Ishikawa (cell line): ENCODE measurements around the gene CROCC2.

Experiments
- CEBPB ChIP-seq: IDR thresholded peaks from 2 replicates; pipeline ENCODE4 v1.6.1; 2012
- CREB1 ChIP-seq: IDR thresholded peaks from 2 replicates; pipeline ENCODE4 v1.6.1; 2012; ENCODE audit warnings: low read depth
- EGR1 ChIP-seq: IDR thresholded peaks from 2 replicates; pipeline ENCODE4 v1.6.1; 2012
- EP300 ChIP-seq: IDR thresholded peaks from 2 replicates; pipeline ENCODE4 v1.6.1; 2012; ENCODE audit warnings: borderline replicate concordance
- FOXM1 ChIP-seq: IDR thresholded peaks from 2 replicates; pipeline ENCODE4 v1.6.1; 2012; ENCODE audit warnings: low read depth, borderline replicate concordance
- NFIC ChIP-seq: IDR thresholded peaks from 2 replicates; pipeline ENCODE4 v1.6.1; 2012
- RAD21 ChIP-seq: IDR thresholded peaks from 2 replicates; pipeline ENCODE4 v1.6.1; 2012; ENCODE audit warnings: low read depth
- TAF1 ChIP-seq: IDR thresholded peaks from 2 replicates; pipeline ENCODE4 v1.6.1; 2012; ENCODE audit warnings: low read depth, mild to moderate bottlenecking
- TCF12 ChIP-seq: IDR thresholded peaks from 2 replicates; pipeline ENCODE4 v1.6.1; 2012; ENCODE audit warnings: low read depth
- TEAD4 ChIP-seq: IDR thresholded peaks from 2 replicates; pipeline ENCODE4 v1.6.1; 2012
- YY1 ChIP-seq: IDR thresholded peaks from 2 replicates; pipeline ENCODE4 v1.6.1; 2012; ENCODE audit warnings: low read depth
- ZBTB7A ChIP-seq: IDR thresholded peaks from 2 replicates; pipeline ENCODE4 v1.6.1; 2012; ENCODE audit warnings: low read depth
- TF ChIP-seq, protein P1 (sequence below): IDR thresholded peaks from 2 replicates; pipeline ENCODE4 v1.6.1; 2012; ENCODE audit warnings: low read depth, mild to moderate bottlenecking
- TF ChIP-seq, protein P2 (sequence below): IDR thresholded peaks from 2 replicates; pipeline ENCODE4 v1.6.1; 2012
- TF ChIP-seq, protein P3 (sequence below): IDR thresholded peaks from 2 replicates; pipeline ENCODE4 v1.6.1; 2012

Gene CROCC2

DNA sequence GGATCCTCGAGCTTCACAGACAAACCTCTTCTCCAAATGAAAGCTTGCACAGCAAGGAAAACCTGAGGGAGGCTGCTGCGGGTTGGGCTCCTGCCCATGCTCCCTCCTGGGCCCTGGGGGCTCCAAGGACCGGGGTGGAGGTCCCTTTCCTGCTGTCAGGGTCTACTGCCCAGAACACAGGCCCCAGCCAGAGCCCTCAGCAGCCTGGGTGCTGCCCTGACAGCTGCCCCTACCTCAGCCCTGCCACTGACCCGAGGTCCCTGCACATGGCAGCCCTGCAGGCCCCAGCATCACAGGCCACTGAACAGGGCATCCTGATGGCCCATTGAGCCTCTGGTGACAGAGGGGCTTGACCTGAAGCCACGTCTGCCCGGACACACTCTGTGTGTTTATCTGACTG lies 41.0 kb downstream of the CROCC2 start:
- no peak for TF ChIP-seq TEAD4
- TF ChIP-seq ZBTB7A = no peak
- no peak for TF ChIP-seq CEBPB

DNA sequence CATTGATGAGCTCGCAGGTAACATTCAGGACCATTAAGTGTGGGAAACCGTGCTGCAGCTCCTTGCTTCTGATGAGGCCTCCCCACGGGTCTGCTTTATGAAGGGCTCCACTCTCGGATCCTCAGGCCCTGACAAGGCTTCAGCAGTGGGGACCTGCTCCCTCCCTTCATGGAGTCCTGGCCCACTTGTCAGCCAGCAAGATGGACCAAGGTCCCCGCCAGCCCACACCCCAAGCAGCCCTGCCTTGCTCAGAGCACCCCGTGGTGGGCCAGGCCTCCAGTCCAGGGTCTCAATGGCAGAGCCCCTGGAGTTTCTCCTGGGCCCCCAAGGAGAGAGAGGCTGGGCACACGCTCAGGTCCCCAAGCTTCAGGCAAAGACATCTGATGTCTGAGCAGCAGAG lies 41.5 kb downstream of the CROCC2 start:
- TF ChIP-seq, protein P1, sequence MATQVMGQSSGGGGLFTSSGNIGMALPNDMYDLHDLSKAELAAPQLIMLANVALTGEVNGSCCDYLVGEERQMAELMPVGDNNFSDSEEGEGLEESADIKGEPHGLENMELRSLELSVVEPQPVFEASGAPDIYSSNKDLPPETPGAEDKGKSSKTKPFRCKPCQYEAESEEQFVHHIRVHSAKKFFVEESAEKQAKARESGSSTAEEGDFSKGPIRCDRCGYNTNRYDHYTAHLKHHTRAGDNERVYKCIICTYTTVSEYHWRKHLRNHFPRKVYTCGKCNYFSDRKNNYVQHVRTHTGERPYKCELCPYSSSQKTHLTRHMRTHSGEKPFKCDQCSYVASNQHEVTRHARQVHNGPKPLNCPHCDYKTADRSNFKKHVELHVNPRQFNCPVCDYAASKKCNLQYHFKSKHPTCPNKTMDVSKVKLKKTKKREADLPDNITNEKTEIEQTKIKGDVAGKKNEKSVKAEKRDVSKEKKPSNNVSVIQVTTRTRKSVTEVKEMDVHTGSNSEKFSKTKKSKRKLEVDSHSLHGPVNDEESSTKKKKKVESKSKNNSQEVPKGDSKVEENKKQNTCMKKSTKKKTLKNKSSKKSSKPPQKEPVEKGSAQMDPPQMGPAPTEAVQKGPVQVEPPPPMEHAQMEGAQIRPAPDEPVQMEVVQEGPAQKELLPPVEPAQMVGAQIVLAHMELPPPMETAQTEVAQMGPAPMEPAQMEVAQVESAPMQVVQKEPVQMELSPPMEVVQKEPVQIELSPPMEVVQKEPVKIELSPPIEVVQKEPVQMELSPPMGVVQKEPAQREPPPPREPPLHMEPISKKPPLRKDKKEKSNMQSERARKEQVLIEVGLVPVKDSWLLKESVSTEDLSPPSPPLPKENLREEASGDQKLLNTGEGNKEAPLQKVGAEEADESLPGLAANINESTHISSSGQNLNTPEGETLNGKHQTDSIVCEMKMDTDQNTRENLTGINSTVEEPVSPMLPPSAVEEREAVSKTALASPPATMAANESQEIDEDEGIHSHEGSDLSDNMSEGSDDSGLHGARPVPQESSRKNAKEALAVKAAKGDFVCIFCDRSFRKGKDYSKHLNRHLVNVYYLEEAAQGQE = no peak
- TF ChIP-seq FOXM1 (no peak), CEBPB (no peak), EGR1 (no peak), ZBTB7A (no peak), CREB1 (no peak), TCF12 (no peak), TEAD4 (no peak)

DNA sequence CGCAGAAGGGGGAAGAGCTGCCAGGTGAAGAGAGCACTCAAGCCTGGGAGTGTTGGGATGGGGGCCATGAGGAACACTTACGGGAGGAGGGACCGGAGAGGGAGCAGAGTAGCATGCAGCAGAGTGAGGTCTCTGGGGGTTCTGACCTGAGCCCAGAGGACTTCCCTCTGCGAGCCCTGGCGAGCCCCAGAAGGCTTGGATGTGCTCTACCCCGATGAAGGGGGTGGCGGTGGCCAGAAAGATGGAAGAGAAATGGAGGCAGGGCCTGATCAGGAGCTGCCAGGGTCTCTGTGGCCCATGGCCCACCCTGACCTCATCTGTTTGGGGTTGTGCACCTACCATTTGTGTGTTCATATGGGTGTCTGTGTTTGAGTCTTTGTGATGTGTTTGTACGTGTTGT lies 42.0 kb downstream of the CROCC2 start:
- TF ChIP-seq TAF1 (no peak), EP300 (no peak)

DNA sequence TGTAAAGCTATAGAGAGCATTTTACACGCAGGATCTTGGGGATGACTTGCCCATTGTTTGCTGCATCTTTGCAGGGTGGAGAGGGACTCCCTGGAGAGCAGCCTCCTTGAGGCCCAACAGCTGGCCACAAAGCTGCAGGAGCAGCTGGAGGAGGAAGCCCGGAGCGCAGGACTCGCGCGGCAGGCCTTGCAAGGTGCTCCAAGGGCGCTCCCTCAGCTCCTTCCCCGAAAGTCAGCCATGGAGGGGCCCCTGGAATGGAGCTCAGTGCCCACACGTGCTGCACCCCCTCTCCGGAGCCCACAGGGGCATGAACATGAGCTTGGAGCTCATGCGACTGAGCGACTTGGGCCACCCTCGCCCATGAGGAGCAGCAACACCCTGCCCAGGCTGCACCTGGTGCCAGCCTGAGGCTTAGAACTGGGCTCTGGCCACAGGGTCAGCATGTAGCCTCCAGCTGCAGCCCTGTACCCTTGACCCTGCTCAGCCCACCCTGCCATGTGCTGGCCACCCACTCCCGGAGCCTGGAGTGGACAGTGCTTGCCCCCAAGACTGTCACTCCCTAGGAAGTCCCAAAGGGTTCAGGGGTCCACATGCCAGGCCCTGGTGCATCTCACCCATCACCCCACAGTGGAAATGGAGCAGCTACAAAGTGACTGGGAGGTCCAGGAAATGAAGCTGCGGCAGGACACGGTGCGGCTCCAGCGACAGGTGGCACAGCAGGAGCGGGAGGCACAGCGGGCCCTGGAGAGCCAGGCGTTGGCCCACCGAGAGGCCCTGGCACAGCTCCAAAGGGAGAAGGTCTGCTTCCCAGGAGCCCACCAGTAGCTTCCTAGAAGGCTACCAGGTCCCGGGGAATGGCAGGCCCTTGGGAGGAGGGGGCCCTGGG lies 43.0 kb downstream of the CROCC2 start:
- no peak for TF ChIP-seq TEAD4
- no peak for TF ChIP-seq TCF12
- no peak for TF ChIP-seq FOXM1
- TF ChIP-seq NFIC = no peak
- no peak for TF ChIP-seq ZBTB7A
- TF ChIP-seq TAF1 = no peak
- TF ChIP-seq RAD21 = no peak
- TF ChIP-seq EGR1 = no peak
- TF ChIP-seq YY1 = no peak
- TF ChIP-seq, protein P2, sequence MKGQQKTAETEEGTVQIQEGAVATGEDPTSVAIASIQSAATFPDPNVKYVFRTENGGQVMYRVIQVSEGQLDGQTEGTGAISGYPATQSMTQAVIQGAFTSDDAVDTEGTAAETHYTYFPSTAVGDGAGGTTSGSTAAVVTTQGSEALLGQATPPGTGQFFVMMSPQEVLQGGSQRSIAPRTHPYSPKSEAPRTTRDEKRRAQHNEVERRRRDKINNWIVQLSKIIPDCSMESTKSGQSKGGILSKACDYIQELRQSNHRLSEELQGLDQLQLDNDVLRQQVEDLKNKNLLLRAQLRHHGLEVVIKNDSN = no peak
- no peak for TF ChIP-seq CEBPB
- TF ChIP-seq CREB1 = no peak
- no peak for TF ChIP-seq EP300
- TF ChIP-seq, protein P1 = no peak

DNA sequence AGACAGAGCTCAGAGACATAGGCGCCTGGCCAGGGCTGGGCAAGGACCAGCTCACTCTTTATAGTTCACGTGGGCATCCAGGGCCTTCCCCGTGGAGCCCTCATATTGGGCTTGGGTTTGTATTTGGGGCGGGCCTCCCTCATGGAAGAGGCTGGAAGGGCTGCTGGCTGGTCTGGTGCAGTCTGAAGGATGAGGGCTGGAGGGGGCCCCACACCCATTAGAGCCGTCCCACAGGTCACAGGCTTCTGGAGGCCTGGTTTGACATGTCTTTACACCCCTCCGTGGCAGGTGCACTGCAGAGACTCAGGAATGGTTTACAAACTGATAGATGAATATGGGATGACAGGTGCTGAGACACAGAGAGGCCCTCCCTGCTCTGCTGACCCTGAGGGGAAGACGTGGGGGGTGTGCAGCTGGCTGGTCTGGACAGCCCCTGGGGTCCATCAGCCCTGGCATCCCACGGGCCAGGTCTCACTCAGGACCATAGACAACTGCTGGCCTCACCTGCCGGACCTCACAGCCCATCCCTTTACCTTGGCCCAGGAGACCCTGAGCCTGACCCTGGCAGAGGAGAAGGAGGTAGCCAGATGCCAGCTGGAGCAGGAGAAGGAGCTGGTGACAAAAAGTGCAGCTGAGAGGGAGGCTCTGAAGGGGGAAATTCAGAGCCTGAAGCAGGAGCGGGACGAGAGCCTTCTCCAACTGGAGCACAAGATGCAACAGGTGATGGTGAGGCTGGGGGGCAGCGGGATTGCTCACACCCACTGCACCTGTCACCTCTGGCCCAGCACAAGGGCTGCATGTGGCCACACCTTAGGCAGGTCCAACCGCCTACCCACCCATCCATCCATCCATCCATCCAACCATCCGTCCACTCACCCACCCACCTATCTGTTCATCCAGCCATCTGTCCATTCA lies 43.9 kb downstream of the CROCC2 start:
- TF ChIP-seq TAF1 = no peak
- TF ChIP-seq FOXM1 = no peak
- no peak for TF ChIP-seq EP300
- TF ChIP-seq, protein P3, sequence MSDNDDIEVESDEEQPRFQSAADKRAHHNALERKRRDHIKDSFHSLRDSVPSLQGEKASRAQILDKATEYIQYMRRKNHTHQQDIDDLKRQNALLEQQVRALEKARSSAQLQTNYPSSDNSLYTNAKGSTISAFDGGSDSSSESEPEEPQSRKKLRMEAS = no peak
- no peak for TF ChIP-seq CEBPB
- TF ChIP-seq EGR1 = no peak
- TF ChIP-seq, protein P2 = no peak
- TF ChIP-seq TEAD4 = no peak
- TF ChIP-seq, protein P1 = no peak
- TF ChIP-seq TCF12 = no peak
- no peak for TF ChIP-seq YY1
- no peak for TF ChIP-seq CREB1
- no peak for TF ChIP-seq RAD21
- TF ChIP-seq ZBTB7A = no peak
- TF ChIP-seq NFIC = no peak
